ENCODE results near the gene BCAS3.
"Not testable (repeated sequence)": the region's sequence is repeated elsewhere in the genome, so short reads cannot be mapped to it uniquely, and the experiment has no call there.

The BCAS3 gene

DNA sequence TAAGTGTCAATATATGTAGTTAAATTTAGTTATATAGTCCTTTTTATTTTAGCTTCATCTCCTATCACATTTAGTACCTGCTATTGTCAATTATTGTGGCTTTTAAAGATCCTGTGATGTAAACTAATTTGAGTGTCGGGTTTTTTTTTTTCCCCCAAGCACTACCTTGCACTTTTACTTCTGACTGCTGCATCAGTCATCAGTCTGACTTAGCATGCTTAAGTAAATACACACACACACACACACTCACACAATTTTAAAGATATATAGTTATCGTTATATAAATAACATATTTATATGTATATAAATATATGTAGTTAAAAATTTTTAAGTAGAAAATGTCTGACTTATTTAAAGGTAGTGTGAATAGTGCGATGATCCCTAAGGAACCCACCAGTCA lies 127.2 kb downstream of the BCAS3 start:
- H3K9ac ChIP-seq (ENCODE audit: low read length), result no peak overlapping the region
- no peaks in the 10 kb centered on the region for H3K4me1 ChIP-seq (ENCODE audit: low read length)
- H3K4me3 ChIP-seq (ENCODE audit: low read length), result no peak overlapping the region
- no peaks in the 10 kb centered on the region for H3K36me3 ChIP-seq (replicated peaks; ENCODE audit: low read depth, low read length)
- no peaks in the 10 kb centered on the region for H4K20me1 ChIP-seq (ENCODE audit: insufficient read depth, low read length)
- no peak overlapping the region for H3K27ac ChIP-seq (ENCODE audit: low read length)
- no peaks in the 10 kb centered on the region for H3K9me3 ChIP-seq (ENCODE audit: insufficient read depth, low read length)
- no peaks in the 10 kb centered on the region for H3K79me2 ChIP-seq (ENCODE audit: low read length)
- H3K4me2 ChIP-seq (ENCODE audit: low read length), result no peak overlapping the region
- no peaks in the 10 kb centered on the region for H3K27me3 ChIP-seq (ENCODE audit: low read depth, low read length)
- TF ChIP-seq, protein P1, sequence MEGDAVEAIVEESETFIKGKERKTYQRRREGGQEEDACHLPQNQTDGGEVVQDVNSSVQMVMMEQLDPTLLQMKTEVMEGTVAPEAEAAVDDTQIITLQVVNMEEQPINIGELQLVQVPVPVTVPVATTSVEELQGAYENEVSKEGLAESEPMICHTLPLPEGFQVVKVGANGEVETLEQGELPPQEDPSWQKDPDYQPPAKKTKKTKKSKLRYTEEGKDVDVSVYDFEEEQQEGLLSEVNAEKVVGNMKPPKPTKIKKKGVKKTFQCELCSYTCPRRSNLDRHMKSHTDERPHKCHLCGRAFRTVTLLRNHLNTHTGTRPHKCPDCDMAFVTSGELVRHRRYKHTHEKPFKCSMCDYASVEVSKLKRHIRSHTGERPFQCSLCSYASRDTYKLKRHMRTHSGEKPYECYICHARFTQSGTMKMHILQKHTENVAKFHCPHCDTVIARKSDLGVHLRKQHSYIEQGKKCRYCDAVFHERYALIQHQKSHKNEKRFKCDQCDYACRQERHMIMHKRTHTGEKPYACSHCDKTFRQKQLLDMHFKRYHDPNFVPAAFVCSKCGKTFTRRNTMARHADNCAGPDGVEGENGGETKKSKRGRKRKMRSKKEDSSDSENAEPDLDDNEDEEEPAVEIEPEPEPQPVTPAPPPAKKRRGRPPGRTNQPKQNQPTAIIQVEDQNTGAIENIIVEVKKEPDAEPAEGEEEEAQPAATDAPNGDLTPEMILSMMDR (IDR thresholded peaks at IDR 0.05; ENCODE audit: low read depth, low read length), result no peak
- no peak for TF ChIP-seq EZH2phosphoT487 (IDR thresholded peaks at IDR 0.05; ENCODE audit: low read depth)
- no peak overlapping the region for H2AFZ ChIP-seq (ENCODE audit: low read depth, low read length)

- H3K4me2 ChIP-seq (ENCODE audit: low read length), result no peak overlapping the region
- H3K4me1 ChIP-seq (ENCODE audit: low read length), result no peaks in the 10 kb centered on the region
- TF ChIP-seq, protein P1 (IDR thresholded peaks at IDR 0.05; ENCODE audit: low read depth, low read length), result no peak
- TF ChIP-seq EZH2phosphoT487 (IDR thresholded peaks at IDR 0.05; ENCODE audit: low read depth), result no peak
- no peak overlapping the region for H3K9ac ChIP-seq (ENCODE audit: low read length)
- no peaks in the 10 kb centered on the region for H3K36me3 ChIP-seq (replicated peaks; ENCODE audit: low read depth, low read length)
- H3K27me3 ChIP-seq (ENCODE audit: low read depth, low read length), result no peaks in the 10 kb centered on the region
- H3K4me3 ChIP-seq (ENCODE audit: low read length), result no peak overlapping the region
- no peaks in the 10 kb centered on the region for H3K9me3 ChIP-seq (ENCODE audit: insufficient read depth, low read length)
- no peaks in the 10 kb centered on the region for H3K79me2 ChIP-seq (ENCODE audit: low read length)
- H4K20me1 ChIP-seq (ENCODE audit: insufficient read depth, low read length), result no peaks in the 10 kb centered on the region
- no peak overlapping the region for H2AFZ ChIP-seq (ENCODE audit: low read depth, low read length)
- H3K27ac ChIP-seq (ENCODE audit: low read length), result no peak overlapping the region
Observed at GRCh38 chr17:60809421-60809820, 131.8 kb downstream of the BCAS3 start.

GRCh38 chr17:60814941-60815340 lies 137.3 kb downstream of the BCAS3 start:
- not testable (repeated sequence) for H3K4me2 ChIP-seq (ENCODE audit: low read length); H2AFZ ChIP-seq (ENCODE audit: low read depth, low read length); H3K79me2 ChIP-seq (ENCODE audit: low read length); H3K4me3 ChIP-seq (ENCODE audit: low read length); H3K36me3 ChIP-seq (replicated peaks; ENCODE audit: low read depth, low read length); H3K27me3 ChIP-seq (ENCODE audit: low read depth, low read length); H4K20me1 ChIP-seq (ENCODE audit: insufficient read depth, low read length); H3K9ac ChIP-seq (ENCODE audit: low read length); H3K27ac ChIP-seq (ENCODE audit: low read length); H3K4me1 ChIP-seq (ENCODE audit: low read length); H3K9me3 ChIP-seq (ENCODE audit: insufficient read depth, low read length)

DNA sequence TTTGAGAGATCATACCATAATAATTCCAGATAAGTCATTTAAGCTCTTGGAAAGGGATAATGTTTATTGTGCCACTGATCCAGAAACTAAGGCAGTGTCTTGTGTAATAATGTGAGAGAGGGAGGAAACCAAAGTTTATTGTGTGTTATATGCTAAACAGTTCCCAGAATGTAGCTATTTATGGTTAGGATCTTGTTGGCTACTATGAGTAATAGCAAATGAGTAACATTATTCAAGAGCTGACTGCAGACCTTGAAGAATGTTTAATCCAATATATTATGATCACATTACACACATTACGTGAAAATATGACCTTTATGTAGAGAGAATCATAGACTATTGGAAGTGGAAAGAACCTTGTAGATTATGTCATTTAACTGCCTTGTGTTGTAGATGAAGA lies 139.5 kb downstream of the BCAS3 start:
- no peaks in the 10 kb centered on the region for H3K36me3 ChIP-seq (replicated peaks; ENCODE audit: low read depth, low read length)
- no peak overlapping the region for H3K27ac ChIP-seq (ENCODE audit: low read length)
- H4K20me1 ChIP-seq (ENCODE audit: insufficient read depth, low read length), result no peaks in the 10 kb centered on the region
- H3K4me2 ChIP-seq (ENCODE audit: low read length), result no peak overlapping the region
- TF ChIP-seq, protein P1 (IDR thresholded peaks at IDR 0.05; ENCODE audit: low read depth, low read length), result no peak
- TF ChIP-seq EZH2phosphoT487 (IDR thresholded peaks at IDR 0.05; ENCODE audit: low read depth), result no peak
- H3K9ac ChIP-seq (ENCODE audit: low read length), result no peak overlapping the region
- no peak overlapping the region for H3K4me3 ChIP-seq (ENCODE audit: low read length)
- H3K27me3 ChIP-seq (ENCODE audit: low read depth, low read length), result no peaks in the 10 kb centered on the region
- H3K9me3 ChIP-seq (ENCODE audit: insufficient read depth, low read length), result no peaks in the 10 kb centered on the region
- H3K4me1 ChIP-seq (ENCODE audit: low read length), result no peaks in the 10 kb centered on the region
- no peak overlapping the region for H2AFZ ChIP-seq (ENCODE audit: low read depth, low read length)
- no peaks in the 10 kb centered on the region for H3K79me2 ChIP-seq (ENCODE audit: low read length)

Measured in OCI-LY3 (cell line).